Astrocyte (in vitro differentiated cells and primary cell): ENCODE data around the gene SLC35F6. TPM values are rescaled to one million over a fixed set of nuclear protein-coding genes. Genes with fewer than 3 reads are reported as not detected.

Experiments used
- DNase-seq: peaks from one replicate; pipeline ENCODE4 v3.0.0-alpha.2; 2010; ENCODE audit warnings: low read depth
- FAIRE-seq: peaks from 2 replicates; lab custom pipeline; 2011; peaks lifted over from hg19 to GRCh38; lab: Jason Lieb, UNC
- H2AFZ ChIP-seq: 2 replicates; pipeline ENCODE4 v1.6.0; 2012; ENCODE audit warnings: low read depth, low read length, inconsistent platforms
- H3K27ac ChIP-seq: 2 replicates; pipeline ENCODE4 v1.5.1; 2011; ENCODE audit warnings: low read depth, low read length, inconsistent platforms
- H3K27me3 ChIP-seq: 2 replicates; pipeline ENCODE4 v1.6.0; 2011; ENCODE audit warnings: low read length, inconsistent platforms; ENCODE audit not compliant: insufficient read depth
- H3K36me3 ChIP-seq: 2 replicates; pipeline ENCODE4 v1.5.1; 2011; ENCODE audit warnings: low read length, inconsistent platforms; ENCODE audit not compliant: insufficient read depth
- H3K4me1 ChIP-seq: 2 replicates; pipeline ENCODE4 v1.5.1; 2011; ENCODE audit warnings: low read length, inconsistent platforms; ENCODE audit not compliant: insufficient read depth
- H3K4me2 ChIP-seq: 2 replicates; pipeline ENCODE4 v1.6.0; 2012; ENCODE audit warnings: low read length, inconsistent platforms
- H3K4me3 ChIP-seq: 2 replicates; pipeline ENCODE4 v1.5.1; 2011; ENCODE audit warnings: low read depth, mild to moderate bottlenecking, low read length, inconsistent platforms; ENCODE audit not compliant: insufficient read depth
- H3K79me2 ChIP-seq: 2 replicates; pipeline ENCODE4 v1.6.0; 2012; ENCODE audit warnings: mild to moderate bottlenecking, low read length, inconsistent platforms; ENCODE audit not compliant: insufficient read depth
- H3K9ac ChIP-seq: 2 replicates; pipeline ENCODE4 v1.6.0; 2012; ENCODE audit warnings: mild to moderate bottlenecking, low read length, inconsistent platforms
- H3K9me3 ChIP-seq: 2 replicates; pipeline ENCODE4 v1.5.1; 2012; ENCODE audit warnings: low read depth, mild to moderate bottlenecking, low read length, inconsistent platforms; ENCODE audit not compliant: insufficient read depth
- H4K20me1 ChIP-seq: 2 replicates; pipeline ENCODE4 v1.6.0; 2012; ENCODE audit warnings: low read length, inconsistent platforms; ENCODE audit not compliant: insufficient read depth
- H3K27ac Mint-ChIP-seq: one replicate; pipeline ENCODE4 v1.8.0; 2021; ENCODE audit warnings: mild to moderate bottlenecking, mixed read lengths; ENCODE audit not compliant: unreplicated experiment
- H3K27me3 Mint-ChIP-seq: one replicate; pipeline ENCODE4 v1.8.0; 2021; ENCODE audit warnings: low read depth, mixed read lengths; ENCODE audit not compliant: unreplicated experiment
- H3K36me3 Mint-ChIP-seq: one replicate; pipeline ENCODE4 v1.8.0; 2021; ENCODE audit warnings: low read depth, mixed read lengths; ENCODE audit not compliant: unreplicated experiment
- H3K4me1 Mint-ChIP-seq: one replicate; pipeline ENCODE4 v1.8.0; 2021; ENCODE audit warnings: low read depth, mixed read lengths; ENCODE audit not compliant: unreplicated experiment
- H3K4me3 Mint-ChIP-seq: one replicate; pipeline ENCODE4 v1.8.0; 2021; ENCODE audit warnings: mild to moderate bottlenecking, moderate library complexity, mixed read lengths; ENCODE audit not compliant: unreplicated experiment
- H3K9me3 Mint-ChIP-seq: one replicate; pipeline ENCODE4 v1.8.0; 2021; ENCODE audit warnings: mild to moderate bottlenecking, mixed read lengths; ENCODE audit not compliant: unreplicated experiment
- EZH2 ChIP-seq: IDR thresholded peaks from 2 replicates; pipeline ENCODE4 v1.6.1; 2012; ENCODE audit warnings: mild to moderate bottlenecking, low read length, inconsistent platforms; ENCODE audit not compliant: insufficient read depth
- total RNA-seq: library from RNA; stranded (reverse); gene quantifications from 2 replicates; pipeline ENCODE4 v1.2.1, GENCODE V29; 2021
- TF ChIP-seq, protein P1 (sequence below): IDR thresholded peaks from 2 replicates; pipeline ENCODE4 v1.5.1; 2011; ENCODE audit warnings: low read depth, mild to moderate bottlenecking, inconsistent platforms, low read length, moderate library complexity; ENCODE audit not compliant: insufficient read depth

SLC35F6 gene
- total RNA-seq, 1 donor from 2014 or later: 41.9 TPM

DNA sequence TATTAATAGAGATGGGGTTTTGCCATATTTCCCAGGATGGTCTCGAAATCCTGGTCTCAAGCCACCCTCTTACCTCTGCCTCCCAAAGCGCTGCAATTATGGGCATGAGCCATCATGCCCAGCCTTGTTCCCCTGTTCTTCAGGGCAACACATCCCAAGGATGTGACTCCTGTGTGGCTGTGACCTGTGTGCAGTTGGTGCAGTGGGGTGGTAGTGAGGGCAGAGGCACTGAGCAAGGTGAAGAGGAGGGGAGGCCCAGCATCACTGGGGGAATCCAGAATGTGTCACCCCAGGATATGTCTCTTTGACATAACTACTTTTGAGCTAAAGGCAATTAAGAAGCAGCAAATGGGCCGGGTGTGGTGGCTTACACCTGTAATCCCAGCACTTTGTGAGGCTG lies 45.1 kb downstream of the SLC35F6 start:
- Histone ChIP-seq H2AFZ (no peak overlapping the region), H3K9me3 (no peaks in the 10 kb centered on the region), H3K4me3 (no peak overlapping the region), H3K4me2 (no peak overlapping the region), H3K27ac (no peak overlapping the region), H3K36me3 (no peaks in the 10 kb centered on the region), H4K20me1 (no peaks in the 10 kb centered on the region), H3K9ac (no peak overlapping the region), H3K27me3 (peaks cover 13% of the 10 kb centered on the region), H3K79me2 (no peaks in the 10 kb centered on the region), H3K4me1 (no peaks in the 10 kb centered on the region)
- H3K4me1 Mint-ChIP-seq: peaks cover 7% of the 10 kb centered on the region
- H3K4me3 Mint-ChIP-seq: no peak overlapping the region
- FAIRE-seq (no peak), DNase-seq (no peak)
- H3K27ac Mint-ChIP-seq: no peak overlapping the region
- H3K36me3 Mint-ChIP-seq: no peaks in the 10 kb centered on the region
- H3K27me3 Mint-ChIP-seq: peaks cover 23% of the 10 kb centered on the region
- TF ChIP-seq, protein P1, sequence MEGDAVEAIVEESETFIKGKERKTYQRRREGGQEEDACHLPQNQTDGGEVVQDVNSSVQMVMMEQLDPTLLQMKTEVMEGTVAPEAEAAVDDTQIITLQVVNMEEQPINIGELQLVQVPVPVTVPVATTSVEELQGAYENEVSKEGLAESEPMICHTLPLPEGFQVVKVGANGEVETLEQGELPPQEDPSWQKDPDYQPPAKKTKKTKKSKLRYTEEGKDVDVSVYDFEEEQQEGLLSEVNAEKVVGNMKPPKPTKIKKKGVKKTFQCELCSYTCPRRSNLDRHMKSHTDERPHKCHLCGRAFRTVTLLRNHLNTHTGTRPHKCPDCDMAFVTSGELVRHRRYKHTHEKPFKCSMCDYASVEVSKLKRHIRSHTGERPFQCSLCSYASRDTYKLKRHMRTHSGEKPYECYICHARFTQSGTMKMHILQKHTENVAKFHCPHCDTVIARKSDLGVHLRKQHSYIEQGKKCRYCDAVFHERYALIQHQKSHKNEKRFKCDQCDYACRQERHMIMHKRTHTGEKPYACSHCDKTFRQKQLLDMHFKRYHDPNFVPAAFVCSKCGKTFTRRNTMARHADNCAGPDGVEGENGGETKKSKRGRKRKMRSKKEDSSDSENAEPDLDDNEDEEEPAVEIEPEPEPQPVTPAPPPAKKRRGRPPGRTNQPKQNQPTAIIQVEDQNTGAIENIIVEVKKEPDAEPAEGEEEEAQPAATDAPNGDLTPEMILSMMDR: no peak
- TF ChIP-seq EZH2: no peak
- H3K9me3 Mint-ChIP-seq: peaks cover 4% of the 10 kb centered on the region

DNA sequence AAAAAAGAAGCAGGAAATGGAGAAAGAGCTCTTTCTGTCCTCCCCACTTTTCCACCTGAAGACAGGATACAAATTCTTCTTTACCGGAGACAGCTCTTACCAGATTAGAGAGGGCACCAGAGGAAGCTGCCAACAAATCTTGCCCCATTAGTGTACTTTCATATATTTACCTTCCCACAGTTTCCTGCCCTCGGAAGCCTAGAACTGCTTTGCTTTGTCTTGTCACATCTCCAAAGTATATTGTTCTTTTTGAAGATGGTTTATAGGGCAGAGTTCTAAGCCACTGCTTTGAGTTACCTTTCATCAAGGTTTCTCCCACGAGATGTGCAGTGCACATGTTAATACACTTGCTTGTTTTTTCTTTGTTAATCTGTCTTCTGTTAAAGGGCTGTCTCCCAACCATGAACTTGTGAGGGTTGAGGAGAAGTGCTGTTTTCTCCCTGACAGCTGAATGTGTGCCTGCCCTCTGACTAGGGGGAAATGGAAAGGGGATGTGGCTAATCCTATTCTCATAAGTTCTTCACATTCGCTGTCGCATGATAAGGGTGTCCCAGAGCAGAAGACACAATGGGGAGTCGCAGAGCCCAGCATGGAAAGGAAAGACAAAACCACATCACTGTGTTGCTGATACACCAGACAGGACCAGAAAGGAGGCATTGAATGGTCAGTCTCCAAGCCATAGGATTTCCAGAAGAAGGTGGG lies 45.9 kb downstream of the SLC35F6 start:
- H3K4me2 ChIP-seq: no peak overlapping the region
- no peak for TF ChIP-seq EZH2
- TF ChIP-seq, protein P1: no peak
- H3K4me3 ChIP-seq: no peak overlapping the region
- H3K9me3 Mint-ChIP-seq: peaks cover 4% of the 10 kb centered on the region
- peaks cover 23% of the 10 kb centered on the region for H3K27me3 Mint-ChIP-seq
- peaks cover 7% of the 10 kb centered on the region for H3K4me1 Mint-ChIP-seq
- no peaks in the 10 kb centered on the region for H3K36me3 Mint-ChIP-seq
- H3K79me2 ChIP-seq: no peaks in the 10 kb centered on the region
- FAIRE-seq: no peak
- H3K9me3 ChIP-seq: no peaks in the 10 kb centered on the region
- peaks cover 13% of the 10 kb centered on the region for H3K27me3 ChIP-seq
- no peak overlapping the region for H3K9ac ChIP-seq
- no peak overlapping the region for H2AFZ ChIP-seq
- no peak for DNase-seq
- no peaks in the 10 kb centered on the region for H3K4me1 ChIP-seq
- H3K27ac Mint-ChIP-seq: no peak overlapping the region
- H4K20me1 ChIP-seq: no peaks in the 10 kb centered on the region
- no peaks in the 10 kb centered on the region for H3K36me3 ChIP-seq
- no peak overlapping the region for H3K4me3 Mint-ChIP-seq
- H3K27ac ChIP-seq: no peak overlapping the region

DNA sequence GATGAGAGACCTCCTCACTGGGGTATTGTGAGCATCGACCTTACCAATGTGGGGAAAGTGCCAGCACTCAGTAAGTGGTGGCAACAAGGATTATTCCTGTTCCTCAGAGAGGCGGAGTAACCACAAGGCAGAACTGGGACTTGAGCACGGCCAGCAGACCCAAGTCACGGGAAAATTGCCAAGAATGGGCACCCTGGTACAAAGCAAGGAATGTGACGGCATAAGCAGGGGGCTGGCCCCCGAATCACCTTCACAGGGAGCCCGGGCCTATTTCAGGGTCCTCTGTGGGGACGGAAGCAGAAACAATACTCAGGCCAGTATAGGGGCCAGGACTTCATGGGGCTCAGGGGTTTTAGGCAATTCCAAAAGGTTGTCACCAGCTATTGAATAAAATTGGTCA lies 47.2 kb downstream of the SLC35F6 start:
- H3K36me3 ChIP-seq: no peaks in the 10 kb centered on the region
- no peaks in the 10 kb centered on the region for H3K4me1 ChIP-seq
- Mint-ChIP-seq H3K4me1 (peaks cover 2% of the 10 kb centered on the region), H3K27ac (no peak overlapping the region), H3K36me3 (no peaks in the 10 kb centered on the region), H3K9me3 (peaks cover 4% of the 10 kb centered on the region), H3K27me3 (peaks cover 23% of the 10 kb centered on the region), H3K4me3 (no peak overlapping the region)
- no peaks in the 10 kb centered on the region for H3K9me3 ChIP-seq
- H2AFZ ChIP-seq: no peak overlapping the region
- H3K79me2 ChIP-seq: no peaks in the 10 kb centered on the region
- no peak overlapping the region for H3K27ac ChIP-seq
- no peak for DNase-seq
- H3K27me3 ChIP-seq: peaks cover 13% of the 10 kb centered on the region
- H4K20me1 ChIP-seq: no peaks in the 10 kb centered on the region
- H3K4me3 ChIP-seq: no peak overlapping the region
- no peak for FAIRE-seq
- H3K9ac ChIP-seq: no peak overlapping the region
- TF ChIP-seq, protein P1: no peak
- TF ChIP-seq EZH2: no peak
- H3K4me2 ChIP-seq: no peak overlapping the region
